Glutamatergic neuron (in vitro differentiated cells): ENCODE measurements around the gene UBE2D2. TPM values are rescaled to one million over a fixed set of nuclear protein-coding genes. Genes with fewer than 3 reads are reported as not detected.
"Not testable (repeated sequence)": the region's sequence is repeated elsewhere in the genome, so short reads cannot be mapped to it uniquely, and the experiment has no call there.

Experiments used
- DNase-seq: peaks from one replicate; pipeline ENCODE4 v3.0.0; 2022
- H3K27ac Mint-ChIP-seq: one replicate; pipeline ENCODE4 v1.8.0; 2020; ENCODE audit warnings: mild to moderate bottlenecking, mixed read lengths, inconsistent platforms; ENCODE audit not compliant: unreplicated experiment
- H3K27me3 Mint-ChIP-seq: one replicate; pipeline ENCODE4 v1.8.0; 2020; ENCODE audit warnings: mild to moderate bottlenecking, moderate library complexity, mixed read lengths, inconsistent platforms; ENCODE audit not compliant: unreplicated experiment
- H3K36me3 Mint-ChIP-seq: one replicate; pipeline ENCODE4 v1.8.0; 2020; ENCODE audit warnings: mild to moderate bottlenecking, mixed read lengths, inconsistent platforms; ENCODE audit not compliant: unreplicated experiment
- H3K4me1 Mint-ChIP-seq: one replicate; pipeline ENCODE4 v1.8.0; 2020; ENCODE audit warnings: mild to moderate bottlenecking, low read depth, mixed read lengths, inconsistent platforms; ENCODE audit not compliant: unreplicated experiment
- H3K4me3 Mint-ChIP-seq: one replicate; pipeline ENCODE4 v1.8.0; 2020; ENCODE audit warnings: mild to moderate bottlenecking, mixed read lengths, inconsistent platforms; ENCODE audit not compliant: unreplicated experiment
- H3K9me3 Mint-ChIP-seq: one replicate; pipeline ENCODE4 v1.8.0; 2020; ENCODE audit warnings: mild to moderate bottlenecking, moderate library complexity, mixed read lengths, inconsistent platforms; ENCODE audit not compliant: unreplicated experiment
- CTCF ChIP-seq: fragments of 200-600 bp; sonication (generic); IDR thresholded peaks from one replicate; pipeline ENCODE4 v1.5.0; 2021; ENCODE audit not compliant: partially characterized antibody, unreplicated experiment
- total RNA-seq: library from RNA; stranded (reverse); fragmentation: NEBNext Ultra II Directional; extraction: Animal tissue kit (Norgen Biotek cat#: 25700); gene quantifications from one replicate; pipeline ENCODE4 v1.2.1, GENCODE V29; 2021; ENCODE audit not compliant: unreplicated experiment

Gene UBE2D2
- total RNA-seq, 1 donor from 2014 or later: 188 TPM

GRCh38 chr5:139531772-139532169, 29.4 kb upstream of the UBE2D2 start:
- no peak for DNase-seq
- H3K4me1 Mint-ChIP-seq: no peaks in the 10 kb centered on the region

GRCh38 chr5:139543423-139543991, 17.6 kb upstream of the UBE2D2 start:
- H3K36me3 Mint-ChIP-seq: no peaks in the 10 kb centered on the region
- H3K4me1 Mint-ChIP-seq: no peaks in the 10 kb centered on the region
- no peak overlapping the region for H3K4me3 Mint-ChIP-seq
- no peaks in the 10 kb centered on the region for H3K9me3 Mint-ChIP-seq
- DNase-seq: peak; percentile 79
- H3K27me3 Mint-ChIP-seq: peaks cover 2% of the 10 kb centered on the region
- no peak for TF ChIP-seq CTCF
- peak overlapping the region; percentile 43 for H3K27ac Mint-ChIP-seq

More at GRCh38 chr5:139531772-139532169, 29.4 kb upstream of the UBE2D2 start:
- Mint-ChIP-seq H3K27me3 (no peaks in the 10 kb centered on the region), H3K9me3 (no peaks in the 10 kb centered on the region), H3K36me3 (no peaks in the 10 kb centered on the region), H3K27ac (no peak overlapping the region), H3K4me3 (no peak overlapping the region)
- no peak for TF ChIP-seq CTCF

GRCh38 chr5:139546593-139546992, 14.5 kb upstream of the UBE2D2 start:
- H3K36me3 Mint-ChIP-seq, DNase-seq, H3K4me1 Mint-ChIP-seq, H3K9me3 Mint-ChIP-seq, H3K4me3 Mint-ChIP-seq, H3K27me3 Mint-ChIP-seq, H3K27ac Mint-ChIP-seq: not testable (repeated sequence)

GRCh38 chr5:139549162-139549894, 11.8 kb upstream of the UBE2D2 start:
- Mint-ChIP-seq H3K27ac (no peak overlapping the region), H3K27me3 (no peaks in the 10 kb centered on the region), H3K9me3 (no peaks in the 10 kb centered on the region), H3K4me1 (no peaks in the 10 kb centered on the region), H3K36me3 (no peaks in the 10 kb centered on the region), H3K4me3 (no peak overlapping the region)
- TF ChIP-seq CTCF: no peak
- DNase-seq: no peak

- H3K36me3 Mint-ChIP-seq, DNase-seq, H3K4me3 Mint-ChIP-seq, H3K27me3 Mint-ChIP-seq, H3K27ac Mint-ChIP-seq, H3K9me3 Mint-ChIP-seq, H3K4me1 Mint-ChIP-seq: not testable (repeated sequence)
These were observed 10.9 kb upstream of the UBE2D2 start for GRCh38 chr5:139550051-139550872.
